Panc1 (cell line): Measurements from ENCODE around the gene PPM1H. TPM values are rescaled to one million over a fixed set of nuclear protein-coding genes. Genes with fewer than 3 reads are reported as not detected.

Experiments used
- ATAC-seq: fragments of 200-7000 bp; cut with Tn5 transposase; 2 replicates; pipeline ENCODE4 v1.9.1; 2020; ENCODE audit warnings: mild to moderate bottlenecking, moderate library complexity
- BruUV-seq: library from RNA; stranded (reverse); fragments of 400-500 nt; replicated peaks from 2 replicates; lab custom pipeline; 2021; lab: Mats Ljungman, UMichigan
- CTCF ChIA-PET: fragments of 300-600 bp; sonication (Branson Sonifier 250); formaldehyde crosslinking; loops from one replicate; lab custom pipeline; 2022; ENCODE audit warnings: antibody characterized with exemption; lab: Charles Lee
- POLR2A ChIA-PET: fragments of 300-600 bp; sonication (Branson Sonifier 250); formaldehyde crosslinking; loops from one replicate; lab custom pipeline; 2022; ENCODE audit warnings: antibody characterized with exemption; lab: Charles Lee
- DNase-seq: peaks from one replicate; pipeline ENCODE4 v3.0.0-alpha.2; 2010; ENCODE audit warnings: low read depth, low spot score
- H3K27ac ChIP-seq: 2 replicates; pipeline ENCODE4 v1.5.1; 2011; ENCODE audit warnings: mild to moderate bottlenecking, low read length, inconsistent platforms
- H3K27me3 ChIP-seq: fragments of 200-500 bp; sonication (Bioruptor generic); 2 replicates; pipeline ENCODE4 v1.6.0; 2014; ENCODE audit warnings: low read length, inconsistent platforms; ENCODE audit not compliant: control insufficient read depth, insufficient read depth
- H3K36me3 ChIP-seq: fragments of 200-500 bp; sonication (Bioruptor generic); 2 replicates; pipeline ENCODE4 v1.5.1; 2014; ENCODE audit warnings: inconsistent platforms, mild to moderate bottlenecking, low read length, moderate library complexity; ENCODE audit not compliant: control insufficient read depth, insufficient read depth
- H3K4me1 ChIP-seq: 2 replicates; pipeline ENCODE4 v1.5.1; 2011; ENCODE audit warnings: inconsistent platforms, mild to moderate bottlenecking, low read length, moderate library complexity; ENCODE audit not compliant: control insufficient read depth, insufficient read depth
- H3K4me3 ChIP-seq, 2 experiments: 2 replicates each; pipeline ENCODE4 v1.5.1; 2011 to 2012; ENCODE audit warnings: low read depth in 2 of 2, low read length in 2 of 2, mild to moderate bottlenecking in 2 of 2, inconsistent platforms in 1 of 2, moderate library complexity in 1 of 2
- H3K9me3 ChIP-seq: fragments of 200-500 bp; sonication (Bioruptor generic); 2 replicates; pipeline ENCODE4 v1.5.1; 2014; ENCODE audit warnings: low read depth, mild to moderate bottlenecking, inconsistent platforms, low read length, moderate library complexity; ENCODE audit not compliant: control insufficient read depth, insufficient read depth
- CTCF ChIP-seq: fragments of 450-650 bp; IDR thresholded peaks from 2 replicates; pipeline ENCODE4 v1.5.1; 2017; ENCODE audit warnings: mild to moderate bottlenecking
- POLR2AphosphoS5 ChIP-seq: IDR thresholded peaks from 2 replicates; pipeline ENCODE4 v1.6.1; 2012; ENCODE audit warnings: mild to moderate bottlenecking, low read depth, low read length, moderate library complexity
- REST ChIP-seq, 2 experiments: IDR thresholded peaks; 2 replicates each; pipeline ENCODE4 v1.6.1; 2011 to 2012; ENCODE audit warnings: low read depth in 2 of 2, control low read depth in 1 of 2, low read length in 1 of 2, mild to moderate bottlenecking in 1 of 2, moderate library complexity in 1 of 2; ENCODE audit not compliant: insufficient read depth in 1 of 2
- SIN3A ChIP-seq: IDR thresholded peaks from 2 replicates; pipeline ENCODE4 v1.6.1; 2012; ENCODE audit warnings: low read depth, mild to moderate bottlenecking, low read length, moderate library complexity, borderline replicate concordance; ENCODE audit not compliant: insufficient read depth
- TCF7L2 ChIP-seq: IDR thresholded peaks from 2 replicates; pipeline ENCODE4 v1.6.1; 2011; ENCODE audit warnings: mild to moderate bottlenecking, low read depth, low read length, inconsistent platforms
- in situ Hi-C: cut with HindIII; loops from 2 replicates; pipeline ENCODE4 v1.10.0; 2016; ENCODE audit warnings: low sequenced_read_pairs, low pct_unique_long_range_greater_than_20kb
- intact Hi-C: fragments of 100-400 bp; cut with micrococcal nuclease; formaldehyde crosslinking; loops from one replicate; pipeline ENCODE4 v1.10.0; 2022; ENCODE audit not compliant: unreplicated experiment
- total RNA-seq: library from RNA; stranded (reverse); gene quantifications from one replicate; pipeline ENCODE4 v1.2.1, GENCODE V29; 2021; ENCODE audit not compliant: unreplicated experiment

PPM1H gene
- total RNA-seq, 1 experiment from 2014 or later, result 22.9 TPM

- no peak overlapping the region for H3K27ac ChIP-seq
- BruUV-seq, result no TSS peak
- H3K36me3 ChIP-seq, result no peaks in the 10 kb centered on the region
- peaks cover 9% of the 10 kb centered on the region; the same call in 1 of the 2 replicates for H3K4me1 ChIP-seq
- no peak for DNase-seq
- intact Hi-C loops, result no loop called here
- ATAC-seq, result no peak
- H3K9me3 ChIP-seq, result no peaks in the 10 kb centered on the region
- in situ Hi-C loops, result no loop called here
- ChIA-PET POLR2A (no interaction called here), CTCF (no interaction called here)
- H3K4me3 ChIP-seq, result no peak overlapping the region
- TF ChIP-seq CTCF (no peak), POLR2AphosphoS5 (no peak), TCF7L2 (no peak), SIN3A (no peak), REST (IDR thresholded peaks at IDR 0.05; ENCODE audit: insufficient read depth in 1 of 2, low read depth in 2 of 2, low read length in 1 of 2) (no peak)
- no peaks in the 10 kb centered on the region for H3K27me3 ChIP-seq
Observed at GRCh38 chr12:62833634-62834033, 101.3 kb downstream of the PPM1H start.

- no peak overlapping the region for H3K4me3 ChIP-seq
- H3K9me3 ChIP-seq, result no peaks in the 10 kb centered on the region
- in situ Hi-C loops (no loop called here), intact Hi-C loops (no loop called here)
- no TSS peak for BruUV-seq
- POLR2A ChIA-PET, result no interaction called here
- no peaks in the 10 kb centered on the region for H3K36me3 ChIP-seq
- H3K27ac ChIP-seq, result no peak overlapping the region
- peaks cover 9% of the 10 kb centered on the region; the same call in 1 of the 2 replicates for H3K4me1 ChIP-seq
- no peak for DNase-seq
- no peaks in the 10 kb centered on the region for H3K27me3 ChIP-seq
- TF ChIP-seq CTCF, result no peak
- no peak for TF ChIP-seq REST (IDR thresholded peaks at IDR 0.05; ENCODE audit: insufficient read depth in 1 of 2, low read depth in 2 of 2, low read length in 1 of 2)
- TF ChIP-seq SIN3A, result no peak
- TF ChIP-seq POLR2AphosphoS5, result no peak
- no peak for TF ChIP-seq TCF7L2
- ATAC-seq, result no peak
- CTCF ChIA-PET, result no interaction called here
Observed at GRCh38 chr12:62832558-62832957, 102.4 kb downstream of the PPM1H start.
